ENCODE results near the gene SORCS2.

SORCS2 gene

GRCh38 chr4:7252510-7253340 is 60.4 kb downstream of the SORCS2 start:
- no peak overlapping the region for H3K4me3 Mint-ChIP-seq
- H3K4me1 Mint-ChIP-seq (ENCODE audit: low read depth), result no peaks in the 10 kb centered on the region
- peaks cover 8% of the 10 kb centered on the region for H3K27me3 Mint-ChIP-seq
- intact Hi-C loops (cut with micrococcal nuclease), result no loop called here
- H3K27ac Mint-ChIP-seq, result no peak overlapping the region
- H3K9me3 Mint-ChIP-seq, result no peaks in the 10 kb centered on the region
- H3K36me3 Mint-ChIP-seq (ENCODE audit: low read depth), result no peaks in the 10 kb centered on the region

GRCh38 chr4:7253341-7253700 is 61.0 kb downstream of the SORCS2 start:
- intact Hi-C loops (cut with micrococcal nuclease), result no loop called here
- H3K4me3 Mint-ChIP-seq, result no peak overlapping the region
- H3K36me3 Mint-ChIP-seq (ENCODE audit: low read depth), result no peaks in the 10 kb centered on the region
- H3K4me1 Mint-ChIP-seq (ENCODE audit: low read depth), result no peaks in the 10 kb centered on the region
- no peak overlapping the region for H3K27ac Mint-ChIP-seq
- no peaks in the 10 kb centered on the region for H3K9me3 Mint-ChIP-seq
- H3K27me3 Mint-ChIP-seq, result peaks cover 8% of the 10 kb centered on the region

DNA sequence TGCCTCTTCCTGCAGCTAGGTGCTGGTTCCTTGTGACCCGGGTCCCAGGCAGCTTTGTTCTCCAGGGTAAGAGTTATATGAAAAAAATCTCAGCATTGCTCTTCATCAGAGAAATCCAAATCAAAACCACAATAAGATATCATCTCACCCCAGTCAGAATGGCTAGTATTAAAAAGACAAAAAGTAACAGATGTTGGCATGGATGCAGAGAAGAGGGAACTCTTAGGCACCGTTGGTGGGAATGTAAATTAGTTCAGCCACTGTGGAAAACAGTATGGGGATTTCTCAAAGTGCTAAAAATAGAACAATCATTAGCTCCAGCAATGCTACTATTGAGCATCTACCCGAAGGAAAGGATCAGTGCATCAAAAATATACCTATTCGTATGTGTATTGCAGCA is 61.5 kb downstream of the SORCS2 start:
- Mint-ChIP-seq H3K27me3 (peaks cover 8% of the 10 kb centered on the region), H3K9me3 (no peaks in the 10 kb centered on the region), H3K4me1 (ENCODE audit: low read depth) (no peaks in the 10 kb centered on the region), H3K36me3 (ENCODE audit: low read depth) (no peaks in the 10 kb centered on the region), H3K4me3 (no peak overlapping the region), H3K27ac (no peak overlapping the region)
- intact Hi-C loops (cut with micrococcal nuclease), result no loop called here

DNA sequence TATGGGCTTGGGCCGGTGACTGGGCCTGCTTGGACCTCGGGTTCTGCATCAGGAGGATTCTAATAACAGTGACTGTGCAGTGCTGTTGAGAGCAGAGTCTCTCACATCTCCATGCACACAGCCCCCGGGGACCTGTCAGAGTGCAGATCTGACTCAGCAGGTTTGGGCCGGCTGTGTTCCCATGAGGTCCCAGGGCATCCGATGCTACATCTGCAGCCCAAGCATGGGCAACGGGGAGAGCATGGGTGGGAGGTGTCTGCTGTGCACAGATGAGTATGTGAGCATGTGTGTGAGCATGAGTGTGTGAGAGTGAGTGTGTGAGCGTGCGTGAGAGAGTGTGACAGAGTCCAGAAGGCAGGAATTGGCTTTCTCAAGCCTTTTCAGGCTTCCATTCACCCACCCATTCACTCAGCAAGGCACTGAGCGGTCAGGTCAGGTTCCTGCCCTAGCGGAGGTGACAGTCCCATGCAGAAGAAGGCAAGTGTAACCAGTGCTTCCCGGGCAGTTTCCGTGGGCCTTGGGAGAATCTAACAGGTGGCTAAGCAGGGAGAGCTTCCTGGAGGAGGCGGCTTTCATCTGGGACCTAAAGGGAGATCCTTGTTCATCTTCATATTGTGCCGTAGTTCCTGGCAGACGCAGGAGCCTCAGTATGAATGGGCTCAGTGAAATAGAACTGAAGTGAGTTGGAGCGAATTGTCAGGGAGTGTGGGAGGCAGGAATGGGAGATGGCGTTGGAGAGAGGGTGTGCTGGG is 62.6 kb downstream of the SORCS2 start:
- no peak overlapping the region for H3K27ac Mint-ChIP-seq
- H3K36me3 Mint-ChIP-seq (ENCODE audit: low read depth), result no peaks in the 10 kb centered on the region
- no peaks in the 10 kb centered on the region for H3K4me1 Mint-ChIP-seq (ENCODE audit: low read depth)
- H3K27me3 Mint-ChIP-seq, result peaks cover 7% of the 10 kb centered on the region
- H3K9me3 Mint-ChIP-seq, result no peaks in the 10 kb centered on the region
- H3K4me3 Mint-ChIP-seq, result no peak overlapping the region
- intact Hi-C loops (cut with micrococcal nuclease), result no loop called here

DNA sequence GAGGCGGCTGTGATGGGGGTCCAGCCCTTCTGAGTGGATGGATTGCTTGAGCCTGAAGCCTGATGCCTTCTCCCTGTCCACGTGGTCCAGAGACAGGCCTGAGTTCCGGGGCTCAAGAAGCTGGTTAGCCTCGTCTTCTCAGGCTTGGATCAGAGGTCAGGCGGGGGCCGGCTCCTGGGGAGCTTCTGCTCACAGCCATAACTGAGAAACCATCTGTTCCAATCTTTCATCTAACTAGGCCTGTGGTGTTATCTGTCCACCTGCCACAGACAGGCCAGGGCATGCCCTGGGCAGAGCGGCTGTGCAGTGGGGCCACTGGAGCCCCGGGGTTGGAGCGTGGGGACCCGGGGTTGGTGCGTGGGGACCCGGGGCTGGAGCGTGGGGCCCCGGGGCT is 63.1 kb downstream of the SORCS2 start:
- H3K4me1 Mint-ChIP-seq (ENCODE audit: low read depth), result no peaks in the 10 kb centered on the region
- H3K36me3 Mint-ChIP-seq (ENCODE audit: low read depth), result no peaks in the 10 kb centered on the region
- intact Hi-C loops (cut with micrococcal nuclease), result no loop called here
- H3K9me3 Mint-ChIP-seq, result no peaks in the 10 kb centered on the region
- H3K27ac Mint-ChIP-seq, result no peak overlapping the region
- H3K27me3 Mint-ChIP-seq, result peaks cover 7% of the 10 kb centered on the region
- no peak overlapping the region for H3K4me3 Mint-ChIP-seq

DNA sequence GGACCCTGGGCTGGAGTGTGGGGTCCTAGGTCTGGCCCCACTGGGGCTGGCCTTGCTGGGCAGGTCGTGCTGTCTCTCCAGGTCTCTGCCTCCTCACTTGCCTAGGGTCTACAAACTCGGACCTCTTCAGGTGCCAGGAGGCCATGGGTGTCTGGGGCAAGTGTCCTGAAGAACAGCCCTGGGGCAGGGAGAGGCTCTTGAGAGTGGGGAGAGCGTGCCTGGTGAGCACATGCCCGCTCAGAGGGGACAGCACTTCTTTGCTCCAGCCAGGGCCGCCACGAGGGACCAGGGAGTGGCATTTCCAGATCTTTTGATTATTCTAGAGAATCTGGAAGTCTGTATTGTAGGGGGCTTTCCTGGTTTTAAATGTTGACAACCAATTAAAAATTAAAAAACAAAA is 63.7 kb downstream of the SORCS2 start:
- Mint-ChIP-seq H3K4me1 (ENCODE audit: low read depth) (no peaks in the 10 kb centered on the region), H3K36me3 (ENCODE audit: low read depth) (no peaks in the 10 kb centered on the region), H3K27ac (no peak overlapping the region), H3K4me3 (no peak overlapping the region), H3K9me3 (no peaks in the 10 kb centered on the region), H3K27me3 (peaks cover 7% of the 10 kb centered on the region)
- intact Hi-C loops (cut with micrococcal nuclease), result no loop called here

- H3K27ac Mint-ChIP-seq, result no peak overlapping the region
- H3K4me3 Mint-ChIP-seq, result no peak overlapping the region
- intact Hi-C loops (cut with micrococcal nuclease), result no loop called here
- H3K36me3 Mint-ChIP-seq (ENCODE audit: low read depth), result no peaks in the 10 kb centered on the region
- H3K27me3 Mint-ChIP-seq, result peaks cover 3% of the 10 kb centered on the region
- H3K9me3 Mint-ChIP-seq, result no peaks in the 10 kb centered on the region
- no peaks in the 10 kb centered on the region for H3K4me1 Mint-ChIP-seq (ENCODE audit: low read depth)
Measured at GRCh38 chr4:7256984-7257810, 64.9 kb downstream of the SORCS2 start.

DNA sequence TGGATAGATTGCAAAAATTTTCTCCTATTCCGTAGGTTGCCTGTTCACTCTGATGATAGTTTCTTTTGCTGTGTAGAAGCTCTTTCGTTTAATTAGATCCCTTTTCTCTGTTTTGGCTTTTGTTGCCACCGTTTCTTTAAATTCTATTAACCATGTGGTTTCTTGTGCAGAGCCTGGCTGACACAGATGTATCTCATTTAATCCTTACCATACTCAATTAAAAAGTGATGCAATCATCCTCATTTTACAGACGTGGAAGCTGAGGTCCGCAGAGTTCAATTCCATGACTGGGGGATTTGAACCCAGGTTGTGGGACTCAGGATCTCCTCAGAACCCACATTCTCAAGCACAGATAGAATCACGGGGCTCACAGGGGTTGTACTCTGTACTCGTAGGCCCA is 66.7 kb downstream of the SORCS2 start:
- Mint-ChIP-seq H3K27me3 (no peaks in the 10 kb centered on the region), H3K4me3 (no peak overlapping the region), H3K27ac (no peak overlapping the region), H3K36me3 (ENCODE audit: low read depth) (no peaks in the 10 kb centered on the region), H3K4me1 (ENCODE audit: low read depth) (no peaks in the 10 kb centered on the region), H3K9me3 (no peaks in the 10 kb centered on the region)
- intact Hi-C loops (cut with micrococcal nuclease), result no loop called here

- Mint-ChIP-seq H3K36me3 (ENCODE audit: low read depth) (no peaks in the 10 kb centered on the region), H3K27me3 (no peaks in the 10 kb centered on the region), H3K4me1 (ENCODE audit: low read depth) (no peaks in the 10 kb centered on the region), H3K4me3 (no peak overlapping the region), H3K27ac (no peak overlapping the region), H3K9me3 (no peaks in the 10 kb centered on the region)
- intact Hi-C loops (cut with micrococcal nuclease), result no loop called here
Measured at GRCh38 chr4:7260569-7260968, 68.2 kb downstream of the SORCS2 start.

- H3K27me3 Mint-ChIP-seq, result no peaks in the 10 kb centered on the region
- intact Hi-C loops (cut with micrococcal nuclease), result no loop called here
- H3K4me1 Mint-ChIP-seq (ENCODE audit: low read depth), result no peaks in the 10 kb centered on the region
Measured at GRCh38 chr4:7261087-7261486, 68.7 kb downstream of the SORCS2 start.

GRCh38 chr4:7261536-7261935 is 69.2 kb downstream of the SORCS2 start:
- intact Hi-C loops (cut with micrococcal nuclease), result no loop called here
- no peaks in the 10 kb centered on the region for H3K36me3 Mint-ChIP-seq (ENCODE audit: low read depth)
- no peaks in the 10 kb centered on the region for H3K4me1 Mint-ChIP-seq (ENCODE audit: low read depth)
- no peak overlapping the region for H3K27ac Mint-ChIP-seq
- H3K9me3 Mint-ChIP-seq, result no peaks in the 10 kb centered on the region
- H3K4me3 Mint-ChIP-seq, result no peak overlapping the region
- no peaks in the 10 kb centered on the region for H3K27me3 Mint-ChIP-seq

More at GRCh38 chr4:7261087-7261486, 68.7 kb downstream of the SORCS2 start:
- no peaks in the 10 kb centered on the region for H3K36me3 Mint-ChIP-seq (ENCODE audit: low read depth)
- H3K27ac Mint-ChIP-seq, result no peak overlapping the region
- no peak overlapping the region for H3K4me3 Mint-ChIP-seq
- H3K9me3 Mint-ChIP-seq, result no peaks in the 10 kb centered on the region

DNA sequence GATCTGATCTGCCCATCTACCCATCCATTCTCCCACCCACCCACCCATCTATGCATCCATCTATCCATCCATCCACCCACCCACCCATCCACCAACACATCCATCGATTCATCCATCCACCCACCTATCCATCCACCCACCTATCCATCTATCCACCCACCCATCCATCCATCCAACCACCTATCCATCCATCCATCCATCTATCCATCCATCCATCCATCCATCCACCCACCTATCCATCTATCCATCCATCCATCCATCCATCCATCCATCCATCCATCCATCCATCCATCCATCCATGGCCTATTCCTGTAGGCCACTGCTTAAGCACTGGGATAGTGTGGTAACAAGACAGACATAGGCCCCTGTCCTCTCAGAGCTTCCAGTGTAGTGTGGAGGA is 69.8 kb downstream of the SORCS2 start:
- Mint-ChIP-seq H3K36me3 (ENCODE audit: low read depth) (no peaks in the 10 kb centered on the region), H3K4me1 (ENCODE audit: low read depth) (no peaks in the 10 kb centered on the region), H3K9me3 (no peaks in the 10 kb centered on the region), H3K27me3 (no peaks in the 10 kb centered on the region), H3K4me3 (no peak overlapping the region), H3K27ac (no peak overlapping the region)
- intact Hi-C loops (cut with micrococcal nuclease), result no loop called here

DNA sequence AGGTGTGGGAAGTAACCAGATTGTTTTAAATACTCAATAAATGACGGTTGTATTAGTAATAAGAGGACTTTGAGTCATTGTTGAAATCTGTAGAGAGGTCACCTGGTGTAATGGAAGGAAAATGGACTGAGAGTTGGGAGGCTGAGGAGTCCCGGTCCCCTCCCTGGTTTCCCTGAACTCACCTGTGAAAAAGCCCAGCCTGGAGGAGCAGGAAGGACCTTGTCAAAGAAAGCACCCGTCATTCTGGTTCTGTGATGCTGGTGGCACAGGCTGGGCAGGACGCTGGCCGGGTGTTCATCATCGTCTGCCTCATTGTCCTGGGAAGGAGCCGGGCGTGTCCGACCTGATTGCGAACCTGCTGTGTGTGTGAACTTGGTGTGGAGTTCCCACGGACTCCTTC is 70.8 kb downstream of the SORCS2 start:
- H3K4me3 Mint-ChIP-seq, result no peak overlapping the region
- no peak overlapping the region for H3K27ac Mint-ChIP-seq
- no peaks in the 10 kb centered on the region for H3K27me3 Mint-ChIP-seq
- intact Hi-C loops (cut with micrococcal nuclease), result no loop called here
- H3K4me1 Mint-ChIP-seq (ENCODE audit: low read depth), result no peaks in the 10 kb centered on the region
- H3K9me3 Mint-ChIP-seq, result no peaks in the 10 kb centered on the region
- no peaks in the 10 kb centered on the region for H3K36me3 Mint-ChIP-seq (ENCODE audit: low read depth)

GRCh38 chr4:7264694-7265093 is 72.4 kb downstream of the SORCS2 start:
- H3K9me3 Mint-ChIP-seq, result no peaks in the 10 kb centered on the region
- intact Hi-C loops (cut with micrococcal nuclease), result no loop called here
- H3K4me1 Mint-ChIP-seq (ENCODE audit: low read depth), result no peaks in the 10 kb centered on the region
- no peaks in the 10 kb centered on the region for H3K36me3 Mint-ChIP-seq (ENCODE audit: low read depth)
- peaks cover 3% of the 10 kb centered on the region for H3K27me3 Mint-ChIP-seq
- H3K27ac Mint-ChIP-seq, result no peak overlapping the region
- H3K4me3 Mint-ChIP-seq, result no peak overlapping the region

Measured in dendritic cell treated with granulocyte-macrophage colony-stimulating factor and Interleukin-4, amounts not matched to agents 40 ng/mL and 50 ng/mL, for 4 days (primary cell).